Measurements from ENCODE around the gene SNCAIP.
"Not testable (repeated sequence)": the region's sequence is repeated elsewhere in the genome, so short reads cannot be mapped to it uniquely, and the experiment has no call there.

Gene SNCAIP

GRCh38 chr5:122376250-122376649 is 64.2 kb downstream of the SNCAIP start:
- H3K27me3 ChIP-seq, result no peaks in the 10 kb centered on the region
- no peaks in the 10 kb centered on the region for H3K36me3 ChIP-seq
- no peak overlapping the region for H3K4me3 ChIP-seq (ENCODE audit: low read depth, low read length)
- TF ChIP-seq, protein P1, sequence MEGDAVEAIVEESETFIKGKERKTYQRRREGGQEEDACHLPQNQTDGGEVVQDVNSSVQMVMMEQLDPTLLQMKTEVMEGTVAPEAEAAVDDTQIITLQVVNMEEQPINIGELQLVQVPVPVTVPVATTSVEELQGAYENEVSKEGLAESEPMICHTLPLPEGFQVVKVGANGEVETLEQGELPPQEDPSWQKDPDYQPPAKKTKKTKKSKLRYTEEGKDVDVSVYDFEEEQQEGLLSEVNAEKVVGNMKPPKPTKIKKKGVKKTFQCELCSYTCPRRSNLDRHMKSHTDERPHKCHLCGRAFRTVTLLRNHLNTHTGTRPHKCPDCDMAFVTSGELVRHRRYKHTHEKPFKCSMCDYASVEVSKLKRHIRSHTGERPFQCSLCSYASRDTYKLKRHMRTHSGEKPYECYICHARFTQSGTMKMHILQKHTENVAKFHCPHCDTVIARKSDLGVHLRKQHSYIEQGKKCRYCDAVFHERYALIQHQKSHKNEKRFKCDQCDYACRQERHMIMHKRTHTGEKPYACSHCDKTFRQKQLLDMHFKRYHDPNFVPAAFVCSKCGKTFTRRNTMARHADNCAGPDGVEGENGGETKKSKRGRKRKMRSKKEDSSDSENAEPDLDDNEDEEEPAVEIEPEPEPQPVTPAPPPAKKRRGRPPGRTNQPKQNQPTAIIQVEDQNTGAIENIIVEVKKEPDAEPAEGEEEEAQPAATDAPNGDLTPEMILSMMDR (IDR thresholded peaks at IDR 0.05; ENCODE audit: low read depth, low read length), result no peak
- no peak for DNase-seq
- no peaks in the 10 kb centered on the region for H3K9me3 ChIP-seq
- H3K4me1 ChIP-seq, result no peaks in the 10 kb centered on the region

GRCh38 chr5:122377026-122377425 is 65.0 kb downstream of the SNCAIP start:
- Histone ChIP-seq H3K4me3 (ENCODE audit: low read depth, low read length) (no peak overlapping the region), H3K27me3 (no peaks in the 10 kb centered on the region), H3K9me3 (no peaks in the 10 kb centered on the region), H3K4me1 (no peaks in the 10 kb centered on the region), H3K36me3 (no peaks in the 10 kb centered on the region)
- DNase-seq, result no peak
- TF ChIP-seq, protein P1 (IDR thresholded peaks at IDR 0.05; ENCODE audit: low read depth, low read length), result no peak

- H3K27me3 ChIP-seq; H3K36me3 ChIP-seq; DNase-seq; H3K4me3 ChIP-seq (ENCODE audit: low read depth, low read length); H3K9me3 ChIP-seq; H3K4me1 ChIP-seq: not testable (repeated sequence)
Observed at GRCh38 chr5:122382938-122383337, 70.9 kb downstream of the SNCAIP start.

- no peaks in the 10 kb centered on the region for H3K9me3 ChIP-seq
- no peaks in the 10 kb centered on the region for H3K4me1 ChIP-seq
- peaks cover 12% of the 10 kb centered on the region for H3K27me3 ChIP-seq
- H3K36me3 ChIP-seq, result no peaks in the 10 kb centered on the region
- TF ChIP-seq, protein P1 (IDR thresholded peaks at IDR 0.05; ENCODE audit: low read depth, low read length), result no peak
- no peak overlapping the region for H3K4me3 ChIP-seq (ENCODE audit: low read depth, low read length)
- DNase-seq, result no peak
Observed at GRCh38 chr5:122384739-122385235, 72.8 kb downstream of the SNCAIP start.

DNA sequence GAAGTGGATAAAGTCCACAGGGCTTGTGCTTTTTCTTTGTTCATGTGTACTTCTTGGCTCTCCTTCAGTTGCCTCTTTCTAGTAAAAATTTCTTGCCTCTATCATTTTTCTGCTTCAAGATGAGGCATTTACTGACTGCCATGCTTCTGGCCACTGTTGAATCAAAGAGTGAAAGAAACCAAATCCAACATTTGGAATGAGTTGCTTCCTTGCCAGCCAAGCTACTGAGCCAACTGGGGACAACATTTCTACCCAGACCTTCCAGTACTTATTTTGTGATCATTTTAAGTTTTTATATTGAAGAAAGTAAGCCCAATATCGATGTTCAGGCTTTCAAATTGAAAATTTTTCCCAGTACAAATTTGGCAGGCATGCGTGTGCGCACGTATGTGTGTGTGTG is 73.2 kb downstream of the SNCAIP start:
- H3K36me3 ChIP-seq, result no peaks in the 10 kb centered on the region
- TF ChIP-seq, protein P1 (IDR thresholded peaks at IDR 0.05; ENCODE audit: low read depth, low read length), result no peak
- H3K27me3 ChIP-seq, result peaks cover 16% of the 10 kb centered on the region
- DNase-seq, result no peak
- no peaks in the 10 kb centered on the region for H3K4me1 ChIP-seq
- no peak overlapping the region for H3K4me3 ChIP-seq (ENCODE audit: low read depth, low read length)
- H3K9me3 ChIP-seq, result no peaks in the 10 kb centered on the region

- TF ChIP-seq, protein P1 (IDR thresholded peaks at IDR 0.05; ENCODE audit: low read depth, low read length), result no peak
- DNase-seq, result no peak
- no peaks in the 10 kb centered on the region for H3K9me3 ChIP-seq
- no peaks in the 10 kb centered on the region for H3K36me3 ChIP-seq
- peaks cover 20% of the 10 kb centered on the region for H3K27me3 ChIP-seq
- no peak overlapping the region for H3K4me3 ChIP-seq (ENCODE audit: low read depth, low read length)
- no peaks in the 10 kb centered on the region for H3K4me1 ChIP-seq
Observed at GRCh38 chr5:122385808-122386207, 73.8 kb downstream of the SNCAIP start.

DNA sequence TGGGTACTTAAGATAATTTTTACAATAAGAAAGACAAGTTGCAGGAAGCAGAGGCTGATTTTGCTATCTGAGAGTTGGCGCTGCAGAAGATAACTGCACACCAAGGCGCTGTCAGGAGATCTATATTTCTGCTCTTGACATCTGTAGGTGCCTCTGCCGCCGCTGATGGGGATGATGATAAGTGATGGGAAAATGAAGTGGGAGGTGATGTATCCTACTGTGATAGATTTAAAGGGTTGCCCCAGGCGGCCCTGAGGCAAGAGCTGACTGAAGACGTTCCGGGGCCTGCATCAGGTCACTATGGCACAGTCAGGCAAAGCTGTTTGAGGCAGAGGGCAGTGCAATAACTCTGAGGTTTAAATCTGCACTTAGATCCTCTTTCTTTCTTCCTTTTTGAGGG is 78.1 kb downstream of the SNCAIP start:
- no peaks in the 10 kb centered on the region for H3K4me1 ChIP-seq
- DNase-seq, result no peak
- no peak overlapping the region for H3K4me3 ChIP-seq (ENCODE audit: low read depth, low read length)
- H3K27me3 ChIP-seq, result peaks cover 22% of the 10 kb centered on the region
- H3K36me3 ChIP-seq, result no peaks in the 10 kb centered on the region
- H3K9me3 ChIP-seq, result no peaks in the 10 kb centered on the region
- TF ChIP-seq, protein P1 (IDR thresholded peaks at IDR 0.05; ENCODE audit: low read depth, low read length), result no peak
